ENCODE data around the gene PNLIP. TPM values are rescaled to one million over a fixed set of nuclear protein-coding genes. Genes with fewer than 3 reads are reported as not detected.

Gene PNLIP
- over 10,000 TPM in 4 of 6 donors, 1,000 to 10,000 TPM in 2; 6,750 to 39,320 (median 11,574) TPM for total RNA-seq
- polyA plus RNA-seq = 1,000 to 10,000 TPM; 1,789 to 4,189 TPM

- no peak for FAIRE-seq
- WGBS, 2 donors = 36 to 38% methylated on average over 8 of the region's 8 CpGs
- Histone ChIP-seq H3K4me3 (peak within 1 kb of the TSS in 3 of 4 donors; percentile 22 to 44 (median 34)), H3K27ac (peak within 1 kb of the TSS; percentile 72 to 85 (median 75)), H3K9me3 (no peaks in the 10 kb centered on the region), H3K27me3 (no peaks in the 10 kb centered on the region), H3K4me1 (peaks cover 9 to 21% (median 16%) of the 10 kb centered on the region in 3 donors), H3K36me3 (no peaks in the 10 kb centered on the region)
- peak; percentile 16 to 28 (median 16) for ATAC-seq
- DNase-seq = no peak
- TF ChIP-seq CTCF (IDR thresholded peaks at IDR 0.05) = no peak
- intact Hi-C loops (cut with DNase I) = no loop called here
These were observed at the start of gene PNLIP for GRCh38 chr10:116545756-116546155. TSS of gene PNLIP (plus strand) at chr10:116545931. CDS start at chr10:116546093, 162 bp downstream.

DNA sequence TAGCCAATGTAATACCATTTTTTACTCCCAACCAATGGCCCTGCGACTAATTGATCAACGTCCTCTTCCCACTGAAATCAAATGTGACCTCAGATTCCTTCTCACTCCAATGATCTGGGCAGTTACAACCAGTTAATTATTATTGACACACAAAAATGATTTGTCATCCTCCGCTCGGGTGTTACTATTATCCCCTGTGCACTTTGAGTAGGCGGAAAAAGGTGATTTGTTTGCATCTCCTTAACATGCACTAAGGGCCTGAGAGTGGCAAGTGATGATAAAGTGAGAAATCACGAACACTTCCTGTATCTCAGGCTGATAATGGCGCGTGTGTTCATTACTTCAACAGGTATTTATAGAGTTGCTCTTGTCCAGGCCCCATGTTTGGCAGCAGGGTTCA, 40.9 kb upstream of the PNLIP start:
- Histone ChIP-seq H3K27me3 (no peaks in the 10 kb centered on the region), H3K4me3 (no peak overlapping the region), H3K9me3 (no peaks in the 10 kb centered on the region), H3K36me3 (no peaks in the 10 kb centered on the region), H3K4me1 (no peaks in the 10 kb centered on the region), H3K27ac (no peak overlapping the region)
- intact Hi-C loops (cut with DNase I) = loop anchor here in 1 of 3 donors (5.0 kb wide), 1 partner anchor 288 kb away; no protein-coding TSS in a partner anchor
- FAIRE-seq = no peak
- no peak for ATAC-seq
- 60 to 67% methylated on average over 8 of the region's 8 CpGs for WGBS, 2 donors
- TF ChIP-seq CTCF (IDR thresholded peaks at IDR 0.05) = no peak
- DNase-seq = no peak

- no peak for TF ChIP-seq CTCF (IDR thresholded peaks at IDR 0.05)
- intact Hi-C loops (cut with DNase I) = no loop called here
- Histone ChIP-seq H3K27ac (no peak overlapping the region), H3K4me1 (peaks cover 0 to 7% (median 0%) of the 10 kb centered on the region in 3 donors), H3K27me3 (no peaks in the 10 kb centered on the region), H3K9me3 (no peaks in the 10 kb centered on the region), H3K36me3 (no peaks in the 10 kb centered on the region), H3K4me3 (no peak overlapping the region)
- ATAC-seq (no peak), DNase-seq (no peak), FAIRE-seq (no peak)
- 46 to 48% methylated on average over 3 of the region's 3 CpGs for WGBS, 2 donors
These were observed 35.2 kb upstream of the PNLIP start for GRCh38 chr10:116510565-116510964.

- Histone ChIP-seq H3K4me3 (no peak overlapping the region), H3K4me1 (peaks cover 0 to 7% (median 0%) of the 10 kb centered on the region in 3 donors), H3K27ac (no peak overlapping the region), H3K27me3 (no peaks in the 10 kb centered on the region), H3K36me3 (no peaks in the 10 kb centered on the region), H3K9me3 (no peaks in the 10 kb centered on the region)
- 31 to 36% methylated on average over 3 of the region's 3 CpGs for WGBS, 2 donors
- no peak for FAIRE-seq
- peak; percentile 71 to 88 (median 84) for ATAC-seq
- TF ChIP-seq CTCF (IDR thresholded peaks at IDR 0.05) = peak in 1 of 4 donors; percentile 13
- intact Hi-C loops (cut with DNase I) = no loop called here
- DNase-seq = peak in 1 of 6 donors; percentile 38
These were observed 34.4 kb upstream of the PNLIP start for GRCh38 chr10:116511365-116511764.
